ENCODE data around the gene IGF1R.

Gene IGF1R

DNA sequence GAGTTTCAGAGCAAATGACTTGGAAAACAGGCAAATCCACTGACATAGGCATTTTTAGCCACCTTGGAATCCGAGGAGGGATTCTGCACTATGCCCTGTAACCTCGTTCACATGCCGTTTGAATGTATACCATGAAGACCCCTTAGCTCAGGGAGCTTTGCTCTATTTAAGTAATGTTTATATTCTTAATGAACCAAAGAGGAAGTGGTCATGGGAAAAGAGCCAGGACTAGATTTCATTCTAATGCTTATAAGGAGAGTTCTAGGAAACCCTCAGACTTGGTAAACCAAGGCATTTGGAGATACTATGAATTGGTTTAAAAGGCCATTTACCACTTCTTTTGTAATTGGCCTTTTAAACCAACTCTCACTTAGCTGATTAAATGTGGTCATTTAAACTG is 178.9 kb downstream of the IGF1R start:
- no peak for DNase-seq (ENCODE audit: low read depth in 2 of 2)

- no peak for DNase-seq (ENCODE audit: low read depth in 2 of 2)
Observed at GRCh38 chr15:98830034-98830634, 181.8 kb downstream of the IGF1R start.

GRCh38 chr15:98834976-98835375 is 186.6 kb downstream of the IGF1R start:
- DNase-seq (ENCODE audit: low read depth in 2 of 2), result no peak

DNA sequence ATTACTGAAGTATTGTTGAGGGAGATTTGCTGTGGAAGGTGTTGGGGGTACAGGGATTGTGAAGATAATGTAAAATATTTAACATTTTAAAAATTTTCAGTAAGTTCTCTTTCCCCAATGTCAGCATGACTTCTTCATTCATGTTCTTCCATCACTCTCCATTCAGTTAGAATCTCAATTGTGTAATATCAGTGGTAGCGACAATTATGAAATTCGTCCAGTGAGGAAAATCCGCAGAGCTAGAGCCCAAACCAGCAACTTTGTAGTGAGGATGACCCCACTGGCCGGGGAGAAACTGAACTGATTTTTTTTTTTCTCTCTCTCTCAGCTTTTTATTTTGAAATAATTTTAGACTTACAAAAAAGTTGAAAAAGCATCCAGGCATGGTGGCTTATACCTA is 187.5 kb downstream of the IGF1R start:
- DNase-seq (ENCODE audit: low read depth in 2 of 2), result no peak

DNA sequence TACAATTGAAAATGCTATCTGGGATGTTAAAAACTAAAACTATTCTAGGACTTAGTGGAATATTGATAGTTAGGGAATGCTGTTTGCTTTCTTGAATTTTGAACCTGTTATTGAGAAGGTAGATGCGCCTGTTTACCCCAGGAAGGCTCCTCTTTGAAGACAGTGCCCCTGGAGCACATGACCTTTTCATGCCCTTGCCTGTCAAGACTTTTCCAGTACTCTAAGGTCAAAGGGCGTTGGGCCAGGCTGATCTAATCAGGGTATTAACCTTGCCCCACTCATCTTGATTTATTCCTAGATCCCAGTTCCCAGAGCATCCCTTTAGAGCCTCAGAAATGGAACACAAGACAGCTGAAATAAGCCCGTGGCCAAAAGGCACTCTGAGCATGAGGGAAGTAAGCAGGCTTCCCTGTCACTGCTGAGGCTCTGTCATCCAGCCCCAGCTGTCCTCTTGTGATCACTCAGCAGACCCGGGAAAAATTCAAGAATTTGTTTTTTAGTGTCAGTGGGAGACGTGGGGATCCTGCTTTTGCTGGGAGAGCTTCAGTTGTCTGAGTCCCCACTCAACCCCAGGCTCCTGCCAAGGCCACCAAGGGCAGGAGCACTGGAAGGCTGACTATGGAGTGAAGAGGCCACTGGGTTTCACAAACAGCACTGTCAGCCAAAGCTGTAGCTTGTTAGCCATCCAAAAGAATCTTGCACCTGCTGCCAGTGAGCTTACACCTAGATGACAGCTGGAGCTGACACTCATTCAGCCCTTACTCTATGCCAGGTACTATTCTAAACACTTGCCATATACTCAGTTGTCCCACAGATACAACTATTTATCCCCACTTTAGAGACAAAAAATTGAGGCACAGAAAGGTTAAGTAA is 190.3 kb downstream of the IGF1R start:
- no peak for DNase-seq (ENCODE audit: low read depth in 2 of 2)

DNA sequence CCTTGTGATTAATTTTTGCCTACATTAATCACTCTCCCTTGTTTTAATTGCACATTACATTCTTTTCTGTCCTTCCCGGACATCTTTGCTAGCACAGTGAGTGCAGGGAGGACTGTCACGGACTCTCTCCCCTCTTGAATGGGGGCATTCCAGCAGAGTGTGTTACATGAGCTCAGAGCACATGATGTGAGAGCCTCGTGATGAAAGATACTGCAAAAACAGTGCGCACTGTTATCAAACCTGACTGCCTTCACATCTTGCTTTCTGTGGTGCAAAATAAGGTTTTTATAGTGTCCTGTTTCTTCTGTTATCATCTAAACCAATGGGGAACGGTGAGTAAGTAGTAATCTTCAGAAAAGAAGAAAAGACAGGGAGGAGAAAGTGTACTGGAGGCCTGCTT is 191.7 kb downstream of the IGF1R start:
- DNase-seq (ENCODE audit: low read depth in 2 of 2), result no peak

- no peak for DNase-seq (ENCODE audit: low read depth in 2 of 2)
Observed at GRCh38 chr15:98841419-98841970, 193.2 kb downstream of the IGF1R start.

- DNase-seq (ENCODE audit: low read depth in 2 of 2), result no peak
Observed at GRCh38 chr15:98842192-98842972, 194.0 kb downstream of the IGF1R start.

DNA sequence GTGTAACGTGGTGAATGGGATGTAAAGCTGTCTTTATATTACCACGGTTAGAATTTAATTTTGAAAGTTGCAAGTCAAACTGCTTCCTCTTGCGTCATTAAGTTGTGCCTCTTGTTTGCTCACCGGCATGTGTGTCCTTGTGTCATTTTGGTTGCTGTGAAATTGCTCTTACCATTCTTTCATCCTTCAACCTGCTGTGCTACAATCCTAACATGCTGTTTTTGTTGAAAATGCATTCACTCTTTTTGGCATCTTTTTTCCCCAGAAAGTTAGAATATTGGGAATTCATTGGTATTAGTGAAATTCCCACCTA is 194.6 kb downstream of the IGF1R start:
- no peak for DNase-seq (ENCODE audit: low read depth in 2 of 2)

DNA sequence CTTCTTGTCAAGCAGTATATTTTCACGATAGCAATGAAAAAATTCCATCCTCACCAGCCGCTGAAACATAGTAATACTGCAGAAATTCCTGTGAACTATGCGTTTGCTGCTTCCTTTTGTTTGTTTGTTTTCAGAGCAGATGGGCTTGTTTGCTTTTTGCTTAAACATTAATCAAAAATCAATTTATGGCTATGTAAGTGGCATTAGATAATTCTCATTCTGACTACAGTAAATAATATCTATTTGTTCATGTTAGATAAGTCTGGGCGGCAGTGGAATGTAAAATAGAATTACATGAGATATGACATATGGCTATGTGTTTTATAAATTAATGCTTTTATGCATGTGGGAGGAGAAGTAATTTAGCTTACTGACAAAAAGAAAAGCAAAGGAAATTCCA is 195.5 kb downstream of the IGF1R start:
- DNase-seq (ENCODE audit: low read depth in 2 of 2), result no peak

DNA sequence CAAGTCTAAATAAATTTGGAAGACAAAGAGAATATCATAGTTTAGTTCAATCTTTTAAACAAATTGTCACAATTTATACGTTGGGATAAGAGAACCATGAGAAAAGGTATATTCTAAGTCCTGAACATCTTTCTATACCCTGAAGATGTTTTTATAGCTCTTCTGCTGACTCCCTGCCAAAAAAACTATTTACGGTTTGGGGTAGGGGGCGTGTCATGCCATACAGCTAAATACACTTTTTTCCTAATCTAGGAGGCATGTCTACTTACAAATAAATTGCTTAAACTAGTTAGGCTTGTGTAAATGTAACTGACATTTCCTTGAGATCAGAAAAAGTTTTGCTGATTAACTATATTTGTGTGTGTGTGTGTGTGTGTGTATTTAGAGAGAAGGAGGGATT is 195.9 kb downstream of the IGF1R start:
- no peak for DNase-seq (ENCODE audit: low read depth in 2 of 2)

GRCh38 chr15:98845138-98845884 is 197.0 kb downstream of the IGF1R start:
- DNase-seq (ENCODE audit: low read depth in 2 of 2), result no peak

DNA sequence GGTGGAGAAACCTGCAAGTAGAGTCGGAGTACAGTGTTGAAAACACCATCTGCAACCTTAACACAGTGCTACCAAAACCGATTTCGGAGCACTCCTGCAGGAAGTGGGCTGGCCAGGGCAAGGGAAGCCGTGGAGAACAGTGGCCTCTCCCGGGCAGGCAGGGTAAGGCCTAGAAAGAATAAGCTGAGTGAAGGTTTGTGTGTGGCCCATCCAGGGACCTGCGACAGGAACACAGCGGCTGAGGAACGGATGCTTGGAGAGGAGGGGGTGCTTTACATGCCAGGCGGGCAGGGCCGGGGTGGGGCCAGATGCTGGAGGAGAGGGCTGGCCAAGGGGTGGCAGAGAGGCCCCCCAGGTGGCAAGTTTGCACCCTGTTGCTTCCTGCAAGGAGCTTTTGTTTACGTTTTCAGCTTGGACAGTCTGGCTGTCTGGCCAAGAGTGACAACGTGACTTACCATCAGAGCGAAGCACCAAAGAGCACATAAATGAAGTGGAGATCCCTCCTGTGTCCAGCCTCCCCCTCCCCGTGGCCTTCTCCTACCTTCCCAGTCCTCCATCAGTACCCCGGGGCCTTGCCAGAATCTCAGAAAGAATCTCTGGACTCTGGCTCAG is 202.7 kb downstream of the IGF1R start:
- peak; percentile 44 to 54 for DNase-seq (ENCODE audit: low read depth in 2 of 2)

DNA sequence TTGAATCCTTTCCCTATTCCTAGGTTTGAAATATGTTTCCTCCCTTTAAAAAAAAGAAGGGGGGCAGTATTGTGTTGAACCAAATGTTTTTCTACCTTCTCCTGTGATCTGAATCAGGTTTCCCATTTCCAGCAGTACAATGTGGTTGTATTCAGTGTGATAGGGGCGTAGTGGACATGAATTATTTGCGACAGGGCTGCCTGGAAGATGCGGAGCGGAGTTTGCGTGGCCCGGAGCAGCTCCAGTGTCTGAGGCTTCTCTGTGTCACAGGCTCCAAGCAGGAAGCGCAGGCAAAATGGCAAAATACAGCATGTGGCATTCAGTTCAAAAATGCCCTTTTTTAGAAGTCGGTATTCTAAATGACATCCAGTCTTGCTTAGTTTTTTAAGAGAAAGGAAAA is 204.8 kb downstream of the IGF1R start:
- peak; percentile 55 to 58 for DNase-seq (ENCODE audit: low read depth in 2 of 2)

GRCh38 chr15:98853617-98854420 is 205.5 kb downstream of the IGF1R start:
- no peak for DNase-seq (ENCODE audit: low read depth in 2 of 2)

DNA sequence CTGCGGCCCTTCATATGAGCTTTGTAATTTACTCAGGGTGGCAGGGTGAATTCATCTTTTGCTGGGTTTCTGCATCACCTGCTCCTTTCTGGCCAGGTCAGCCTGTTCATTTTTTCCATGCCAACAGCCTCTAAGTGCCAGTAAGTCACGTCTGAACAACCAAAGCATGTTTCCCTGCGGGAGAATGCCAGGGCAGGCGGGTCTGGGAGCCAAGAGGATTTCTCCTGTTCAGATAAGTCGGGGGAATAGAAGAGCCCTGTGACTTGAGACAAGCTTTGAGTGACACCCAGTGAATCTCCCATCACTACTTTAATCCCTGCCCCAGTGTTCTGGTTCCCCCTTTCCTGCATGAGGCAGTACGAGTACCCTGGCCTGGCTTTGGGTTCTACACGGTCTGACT is 206.2 kb downstream of the IGF1R start:
- DNase-seq (ENCODE audit: low read depth in 2 of 2), result no peak

DNA sequence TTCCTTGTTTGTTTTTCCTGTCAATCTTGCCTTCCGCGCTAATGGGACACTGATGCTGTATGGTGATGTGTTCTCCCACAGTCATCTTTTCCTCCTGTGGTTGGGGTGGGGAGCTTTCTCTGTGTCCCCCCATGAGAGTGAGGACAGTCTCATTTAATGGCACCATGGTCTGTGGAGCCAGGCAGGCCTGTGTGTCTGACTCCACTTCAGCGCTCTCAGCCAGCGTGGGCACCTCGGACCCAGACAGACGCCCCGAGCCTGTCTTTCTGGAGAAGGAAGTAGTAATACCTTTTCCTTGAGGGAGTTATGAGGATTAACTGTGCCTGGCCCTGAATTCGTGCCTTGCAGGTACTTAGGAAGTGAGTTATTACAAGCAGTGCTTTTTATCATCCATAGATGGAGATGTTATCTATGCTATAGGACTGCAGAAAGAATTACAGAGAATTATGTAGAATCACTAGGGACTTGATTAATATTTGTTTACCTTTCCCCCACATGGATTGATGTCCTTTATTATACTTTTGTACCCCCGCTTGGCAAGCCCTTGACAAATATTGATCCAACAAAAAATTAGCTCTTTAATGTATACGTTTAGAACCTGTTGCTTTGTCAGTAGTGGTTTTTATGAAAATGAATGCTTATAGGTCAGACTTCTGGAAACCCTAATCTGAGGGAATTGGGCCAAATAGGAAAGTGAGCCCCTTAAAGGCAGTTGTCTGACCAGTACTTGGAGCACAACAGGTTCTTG is 206.9 kb downstream of the IGF1R start:
- no peak for DNase-seq (ENCODE audit: low read depth in 2 of 2)

GRCh38 chr15:98855815-98856531 is 207.6 kb downstream of the IGF1R start:
- no peak for DNase-seq (ENCODE audit: low read depth in 2 of 2)

DNA sequence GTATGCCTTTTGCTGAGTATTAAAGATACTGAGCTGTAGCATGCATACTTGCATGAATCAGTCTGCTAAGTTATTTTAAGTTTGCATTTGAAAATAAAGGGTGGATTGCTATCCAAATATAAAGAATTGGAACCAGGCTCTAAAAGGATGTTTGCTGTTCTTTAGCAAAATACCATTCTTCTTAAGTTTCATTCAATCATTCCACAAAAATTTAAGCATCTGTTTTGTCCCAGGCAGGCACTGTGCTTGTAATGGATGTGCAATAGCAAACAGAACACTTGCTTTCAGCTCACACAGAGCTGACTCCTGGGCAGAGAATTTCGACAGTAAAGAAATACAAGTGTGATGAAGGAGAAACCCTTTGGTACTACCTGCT is 208.2 kb downstream of the IGF1R start:
- DNase-seq (ENCODE audit: low read depth in 2 of 2), result no peak
